CD14-positive monocyte (primary cell): ENCODE results near the gene PTPRD. TPM values are rescaled to one million over a fixed set of nuclear protein-coding genes. Genes with fewer than 3 reads are reported as not detected.
A peak's percentile ranks its signal among the peaks of the same experiment; 100 is the strongest.

Experiments
- DNase-seq, 3 donors: peaks; one replicate each; pipeline ENCODE4 v3.0.0-alpha.2; 2011 to 2022
- H2AFZ ChIP-seq: 2 replicates; pipeline ENCODE4 v1.6.0; 2012; ENCODE audit warnings: mild to moderate bottlenecking, low read depth, low read length, inconsistent platforms; ENCODE audit not compliant: insufficient read depth, poor library complexity, severe bottlenecking
- H3K27ac ChIP-seq, 2 donors: 1 replicate in 1 of 2; 2 replicates in 1 of 2; pipeline ENCODE4 v1.5.1; 2012 to 2013; ENCODE audit warnings: low read length in 2 of 2, control low read depth in 1 of 2, inconsistent platforms in 1 of 2, low read depth in 1 of 2, mild to moderate bottlenecking in 1 of 2
- H3K27me3 ChIP-seq, 2 donors: one replicate each; pipeline versions ENCODE4 v1.6.0 to v1.6.1; 2011 to 2013; ENCODE audit warnings: low read length in 2 of 2; ENCODE audit not compliant: control insufficient read depth in 2 of 2, insufficient read depth in 2 of 2
- H3K36me3 ChIP-seq, 2 donors: replicated peaks in 1 of 2; 1 replicate in 1 of 2; 2 replicates in 1 of 2; pipeline versions ENCODE4 v1.5.1 to v1.6.1; 2012 to 2013; ENCODE audit warnings: low read length in 2 of 2, control low read depth in 1 of 2, inconsistent platforms in 1 of 2, mild to moderate bottlenecking in 1 of 2; ENCODE audit not compliant: insufficient read depth in 2 of 2, control insufficient read depth in 1 of 2
- H3K4me1 ChIP-seq, 2 donors: 1 replicate in 1 of 2; 2 replicates in 1 of 2; pipeline versions ENCODE4 v1.5.1 to v1.6.1; 2012 to 2013; ENCODE audit warnings: low read length in 2 of 2, control low read depth in 1 of 2, inconsistent platforms in 1 of 2, mild to moderate bottlenecking in 1 of 2, moderate library complexity in 1 of 2; ENCODE audit not compliant: insufficient read depth in 2 of 2, control insufficient read depth in 1 of 2
- H3K4me2 ChIP-seq: replicated peaks from 2 replicates; pipeline ENCODE3; 2012; ENCODE audit warnings: low read length, moderate library complexity, mild to moderate bottlenecking; ENCODE audit not compliant: poor library complexity, severe bottlenecking; ENCODE audit errors: extremely low read depth
- H3K4me3 ChIP-seq, 3 experiments: fragments of 200-600 bp in 1 of 3; sonication (generic) in 1 of 3; replicated peaks in 1 of 3; 1 replicate in 2 of 3; 2 replicates in 1 of 3; pipeline ENCODE4 v1.5.1; 2011 to 2013; ENCODE audit warnings: low read length in 3 of 3, mild to moderate bottlenecking in 3 of 3, control low read depth in 2 of 3, low read depth in 2 of 3, inconsistent platforms in 1 of 3, moderate library complexity in 1 of 3
- H3K79me2 ChIP-seq: 2 replicates; pipeline ENCODE4 v1.6.0; 2012; ENCODE audit warnings: mild to moderate bottlenecking, control low read depth, inconsistent platforms, low read length, moderate library complexity; ENCODE audit not compliant: insufficient read depth
- H3K9ac ChIP-seq: 2 replicates; pipeline ENCODE4 v1.6.0; 2017; ENCODE audit warnings: low read length, mild to moderate bottlenecking; ENCODE audit not compliant: insufficient read depth, poor library complexity, severe bottlenecking
- H3K9me3 ChIP-seq, 2 donors: replicated peaks in 1 of 2; 1 replicate in 1 of 2; 2 replicates in 1 of 2; pipeline versions ENCODE4 v1.5.1 to v1.6.1; 2012 to 2013; ENCODE audit warnings: low read length in 2 of 2, control low read depth in 1 of 2; ENCODE audit not compliant: control insufficient read depth in 1 of 2, insufficient read depth in 1 of 2
- H4K20me1 ChIP-seq: 2 replicates; pipeline ENCODE4 v1.6.0; 2012; ENCODE audit warnings: mild to moderate bottlenecking, low read length, control low read depth, moderate library complexity; ENCODE audit not compliant: insufficient read depth
- H3K27ac Mint-ChIP-seq, 7 donors: one replicate each; pipeline ENCODE4 v1.8.0; 2020; ENCODE audit warnings: mild to moderate bottlenecking in 7 of 7, mixed read lengths in 7 of 7, moderate library complexity in 6 of 7, inconsistent platforms in 2 of 7
- H3K27me3 Mint-ChIP-seq, 3 donors: one replicate each; pipeline ENCODE4 v1.8.0; 2021 to 2022; ENCODE audit warnings: low read depth in 3 of 3, mild to moderate bottlenecking in 3 of 3, mixed read lengths in 3 of 3, moderate library complexity in 3 of 3, inconsistent platforms in 1 of 3
- H3K36me3 Mint-ChIP-seq, 2 donors: one replicate each; pipeline ENCODE4 v1.8.0; 2020; ENCODE audit warnings: mixed read lengths in 2 of 2, inconsistent platforms in 1 of 2, mild to moderate bottlenecking in 1 of 2
- H3K4me1 Mint-ChIP-seq: one replicate; pipeline ENCODE4 v1.8.0; 2020; ENCODE audit warnings: mild to moderate bottlenecking, mixed read lengths
- H3K4me3 Mint-ChIP-seq, 2 donors: one replicate each; pipeline ENCODE4 v1.8.0; 2020; ENCODE audit warnings: mild to moderate bottlenecking in 2 of 2, mixed read lengths in 2 of 2, moderate library complexity in 1 of 2
- H3K9me3 Mint-ChIP-seq, 7 donors: one replicate each; pipeline ENCODE4 v1.8.0; 2020 to 2022; ENCODE audit warnings: mixed read lengths in 7 of 7, mild to moderate bottlenecking in 6 of 7, moderate library complexity in 6 of 7, inconsistent platforms in 2 of 7
- WGBS: methylation state at CpG from one replicate; pipeline ENCODE4 v1.1.5; 2013; ENCODE audit warnings: missing lambda C conversion rate; ENCODE audit not compliant: insufficient coverage; 5-methylcytosine and 5-hydroxymethylcytosine counted together
- intact Hi-C, 2 donors: fragments of 100-400 bp; cut with micrococcal nuclease; formaldehyde crosslinking; loops; one replicate each; pipeline versions ENCODE4 v1.15.0 to v1.15.1; 2023
- polyA plus RNA-seq, 3 donors: library from polyadenylated mRNA; depleted of rRNA in 1 of 3; unstranded in 2 of 3; stranded (reverse) in 1 of 3; fragments of 300-500 nt in 2 of 3; fragments of >200 nt in 1 of 3; fragmentation: Illumina TruSeq in 2 of 3; gene quantifications; 1 replicate in 2 of 3; 2 replicates in 1 of 3; pipeline ENCODE4 v1.2.3, GENCODE V29; 2012 to 2021
- TF ChIP-seq, protein P1 (sequence below): fragments of 200-600 bp; IDR thresholded peaks from one replicate; pipeline ENCODE4 v1.8.0; 2022; ENCODE audit warnings: antibody characterized with exemption, mild to moderate bottlenecking

The PTPRD gene
- polyA plus RNA-seq, 3 donors, result not detected

DNA sequence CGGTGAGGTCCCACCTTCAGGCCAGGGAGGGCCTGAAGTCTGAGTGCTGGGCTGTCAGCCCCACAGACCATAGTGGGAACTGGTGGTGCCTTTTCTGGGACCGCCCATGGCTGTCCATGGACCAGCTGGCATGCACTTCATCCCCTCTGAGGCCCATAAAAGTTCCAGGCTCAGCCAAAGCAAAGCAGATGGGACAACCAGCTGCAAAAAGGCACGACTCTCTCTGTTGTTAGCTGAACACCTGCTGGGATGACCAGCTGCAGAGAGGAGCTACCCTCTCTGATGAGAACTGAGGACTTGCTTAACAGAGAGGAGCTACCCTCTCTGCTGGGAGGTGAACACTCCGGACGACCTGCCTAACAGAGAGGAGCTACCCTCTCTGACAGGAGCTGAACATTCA lies 1968.9 kb downstream of the PTPRD start:
- Histone ChIP-seq H3K4me2 (no peak overlapping the region), H4K20me1 (no peaks in the 10 kb centered on the region), H3K36me3 (no peaks in the 10 kb centered on the region), H3K27ac (no peak overlapping the region), H3K79me2 (no peaks in the 10 kb centered on the region), H3K9me3 (peaks cover 0 to 3% of the 10 kb centered on the region in 2 donors), H2AFZ (no peak overlapping the region), H3K27me3 (peaks cover 0 to 2% of the 10 kb centered on the region in 2 donors), H3K9ac (no peak overlapping the region), H3K4me1 (peaks cover 11 to 13% of the 10 kb centered on the region in 2 donors), H3K4me3 (no peak overlapping the region)
- Mint-ChIP-seq H3K4me1 (peaks cover 12% of the 10 kb centered on the region), H3K4me3 (no peak overlapping the region), H3K36me3 (no peaks in the 10 kb centered on the region), H3K27me3 (peaks cover 2 to 3% (median 3%) of the 10 kb centered on the region in 3 donors), H3K27ac (no peak overlapping the region), H3K9me3 (peaks cover 0 to 4% (median 0%) of the 10 kb centered on the region in 7 donors)
- intact Hi-C loops, result no loop called here
- DNase-seq, result no peak
- TF ChIP-seq, protein P1, sequence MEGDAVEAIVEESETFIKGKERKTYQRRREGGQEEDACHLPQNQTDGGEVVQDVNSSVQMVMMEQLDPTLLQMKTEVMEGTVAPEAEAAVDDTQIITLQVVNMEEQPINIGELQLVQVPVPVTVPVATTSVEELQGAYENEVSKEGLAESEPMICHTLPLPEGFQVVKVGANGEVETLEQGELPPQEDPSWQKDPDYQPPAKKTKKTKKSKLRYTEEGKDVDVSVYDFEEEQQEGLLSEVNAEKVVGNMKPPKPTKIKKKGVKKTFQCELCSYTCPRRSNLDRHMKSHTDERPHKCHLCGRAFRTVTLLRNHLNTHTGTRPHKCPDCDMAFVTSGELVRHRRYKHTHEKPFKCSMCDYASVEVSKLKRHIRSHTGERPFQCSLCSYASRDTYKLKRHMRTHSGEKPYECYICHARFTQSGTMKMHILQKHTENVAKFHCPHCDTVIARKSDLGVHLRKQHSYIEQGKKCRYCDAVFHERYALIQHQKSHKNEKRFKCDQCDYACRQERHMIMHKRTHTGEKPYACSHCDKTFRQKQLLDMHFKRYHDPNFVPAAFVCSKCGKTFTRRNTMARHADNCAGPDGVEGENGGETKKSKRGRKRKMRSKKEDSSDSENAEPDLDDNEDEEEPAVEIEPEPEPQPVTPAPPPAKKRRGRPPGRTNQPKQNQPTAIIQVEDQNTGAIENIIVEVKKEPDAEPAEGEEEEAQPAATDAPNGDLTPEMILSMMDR, result no peak
- WGBS, result 93% methylated on average over 5 of the region's 5 CpGs

DNA sequence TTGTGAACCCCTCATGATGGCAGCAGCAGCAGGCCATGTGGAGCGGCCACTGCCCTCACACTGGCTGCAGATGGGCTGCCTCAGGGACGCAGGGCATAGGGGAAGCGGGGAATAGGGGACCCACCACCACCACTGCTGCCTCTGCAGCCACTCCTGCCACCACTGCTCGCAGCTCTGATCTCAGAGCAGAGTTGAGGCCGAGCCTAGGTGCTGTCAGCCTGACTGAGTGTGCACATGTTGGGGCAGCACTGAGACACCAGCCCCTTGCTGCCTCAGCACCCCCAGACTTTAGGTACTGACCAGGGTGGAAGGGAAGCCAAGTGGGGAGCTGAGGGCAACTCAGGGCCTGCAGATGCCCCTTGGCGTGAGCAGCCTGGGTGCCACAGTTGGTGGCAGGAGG lies 1969.3 kb downstream of the PTPRD start:
- Histone ChIP-seq H3K4me1 (peaks cover 6 to 8% of the 10 kb centered on the region in 2 donors), H3K27me3 (peaks cover 0 to 2% of the 10 kb centered on the region in 2 donors), H3K4me2 (no peak overlapping the region), H3K4me3 (no peak overlapping the region), H3K36me3 (no peaks in the 10 kb centered on the region), H3K9me3 (peaks cover 0 to 3% of the 10 kb centered on the region in 2 donors), H3K79me2 (no peaks in the 10 kb centered on the region), H4K20me1 (no peaks in the 10 kb centered on the region), H3K27ac (no peak overlapping the region), H3K9ac (no peak overlapping the region), H2AFZ (no peak overlapping the region)
- 96% methylated on average over 6 of the region's 6 CpGs for WGBS
- Mint-ChIP-seq H3K9me3 (peaks cover 0 to 4% (median 0%) of the 10 kb centered on the region in 7 donors), H3K4me1 (peaks cover 8% of the 10 kb centered on the region), H3K27ac (peak overlapping the region in 1 of 7 donors; percentile 71), H3K4me3 (no peak overlapping the region), H3K36me3 (no peaks in the 10 kb centered on the region), H3K27me3 (peaks cover 2 to 3% (median 3%) of the 10 kb centered on the region in 3 donors)
- intact Hi-C loops, result no loop called here
- no peak for DNase-seq
- TF ChIP-seq, protein P1, result no peak
